ENCODE measurements around the gene MDM2. TPM values are rescaled to one million over a fixed set of nuclear protein-coding genes. Genes with fewer than 3 reads are reported as not detected.

Gene MDM2
- total and polyA plus RNA-seq, 2 of the 8 experiments (the other 6 are each of a cell fraction or from before 2014, with no cell fraction given) = 15.1 to 115 TPM

DNA sequence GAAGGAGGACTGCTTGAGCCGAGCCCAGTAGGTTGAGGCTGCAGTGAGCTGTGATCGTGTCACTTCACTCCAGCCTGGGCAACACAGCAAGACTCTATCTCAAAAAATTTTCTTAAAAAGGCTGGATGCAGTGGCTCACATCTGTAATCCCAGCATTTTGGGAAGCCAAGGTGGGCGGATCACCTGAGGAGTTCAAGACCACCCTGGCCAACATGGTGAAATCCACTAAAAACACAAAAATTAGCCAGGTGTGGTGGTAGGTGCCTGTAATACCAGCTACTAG lies 17.1 kb upstream of the MDM2 start (continued):
- TF ChIP-seq, protein P1, sequence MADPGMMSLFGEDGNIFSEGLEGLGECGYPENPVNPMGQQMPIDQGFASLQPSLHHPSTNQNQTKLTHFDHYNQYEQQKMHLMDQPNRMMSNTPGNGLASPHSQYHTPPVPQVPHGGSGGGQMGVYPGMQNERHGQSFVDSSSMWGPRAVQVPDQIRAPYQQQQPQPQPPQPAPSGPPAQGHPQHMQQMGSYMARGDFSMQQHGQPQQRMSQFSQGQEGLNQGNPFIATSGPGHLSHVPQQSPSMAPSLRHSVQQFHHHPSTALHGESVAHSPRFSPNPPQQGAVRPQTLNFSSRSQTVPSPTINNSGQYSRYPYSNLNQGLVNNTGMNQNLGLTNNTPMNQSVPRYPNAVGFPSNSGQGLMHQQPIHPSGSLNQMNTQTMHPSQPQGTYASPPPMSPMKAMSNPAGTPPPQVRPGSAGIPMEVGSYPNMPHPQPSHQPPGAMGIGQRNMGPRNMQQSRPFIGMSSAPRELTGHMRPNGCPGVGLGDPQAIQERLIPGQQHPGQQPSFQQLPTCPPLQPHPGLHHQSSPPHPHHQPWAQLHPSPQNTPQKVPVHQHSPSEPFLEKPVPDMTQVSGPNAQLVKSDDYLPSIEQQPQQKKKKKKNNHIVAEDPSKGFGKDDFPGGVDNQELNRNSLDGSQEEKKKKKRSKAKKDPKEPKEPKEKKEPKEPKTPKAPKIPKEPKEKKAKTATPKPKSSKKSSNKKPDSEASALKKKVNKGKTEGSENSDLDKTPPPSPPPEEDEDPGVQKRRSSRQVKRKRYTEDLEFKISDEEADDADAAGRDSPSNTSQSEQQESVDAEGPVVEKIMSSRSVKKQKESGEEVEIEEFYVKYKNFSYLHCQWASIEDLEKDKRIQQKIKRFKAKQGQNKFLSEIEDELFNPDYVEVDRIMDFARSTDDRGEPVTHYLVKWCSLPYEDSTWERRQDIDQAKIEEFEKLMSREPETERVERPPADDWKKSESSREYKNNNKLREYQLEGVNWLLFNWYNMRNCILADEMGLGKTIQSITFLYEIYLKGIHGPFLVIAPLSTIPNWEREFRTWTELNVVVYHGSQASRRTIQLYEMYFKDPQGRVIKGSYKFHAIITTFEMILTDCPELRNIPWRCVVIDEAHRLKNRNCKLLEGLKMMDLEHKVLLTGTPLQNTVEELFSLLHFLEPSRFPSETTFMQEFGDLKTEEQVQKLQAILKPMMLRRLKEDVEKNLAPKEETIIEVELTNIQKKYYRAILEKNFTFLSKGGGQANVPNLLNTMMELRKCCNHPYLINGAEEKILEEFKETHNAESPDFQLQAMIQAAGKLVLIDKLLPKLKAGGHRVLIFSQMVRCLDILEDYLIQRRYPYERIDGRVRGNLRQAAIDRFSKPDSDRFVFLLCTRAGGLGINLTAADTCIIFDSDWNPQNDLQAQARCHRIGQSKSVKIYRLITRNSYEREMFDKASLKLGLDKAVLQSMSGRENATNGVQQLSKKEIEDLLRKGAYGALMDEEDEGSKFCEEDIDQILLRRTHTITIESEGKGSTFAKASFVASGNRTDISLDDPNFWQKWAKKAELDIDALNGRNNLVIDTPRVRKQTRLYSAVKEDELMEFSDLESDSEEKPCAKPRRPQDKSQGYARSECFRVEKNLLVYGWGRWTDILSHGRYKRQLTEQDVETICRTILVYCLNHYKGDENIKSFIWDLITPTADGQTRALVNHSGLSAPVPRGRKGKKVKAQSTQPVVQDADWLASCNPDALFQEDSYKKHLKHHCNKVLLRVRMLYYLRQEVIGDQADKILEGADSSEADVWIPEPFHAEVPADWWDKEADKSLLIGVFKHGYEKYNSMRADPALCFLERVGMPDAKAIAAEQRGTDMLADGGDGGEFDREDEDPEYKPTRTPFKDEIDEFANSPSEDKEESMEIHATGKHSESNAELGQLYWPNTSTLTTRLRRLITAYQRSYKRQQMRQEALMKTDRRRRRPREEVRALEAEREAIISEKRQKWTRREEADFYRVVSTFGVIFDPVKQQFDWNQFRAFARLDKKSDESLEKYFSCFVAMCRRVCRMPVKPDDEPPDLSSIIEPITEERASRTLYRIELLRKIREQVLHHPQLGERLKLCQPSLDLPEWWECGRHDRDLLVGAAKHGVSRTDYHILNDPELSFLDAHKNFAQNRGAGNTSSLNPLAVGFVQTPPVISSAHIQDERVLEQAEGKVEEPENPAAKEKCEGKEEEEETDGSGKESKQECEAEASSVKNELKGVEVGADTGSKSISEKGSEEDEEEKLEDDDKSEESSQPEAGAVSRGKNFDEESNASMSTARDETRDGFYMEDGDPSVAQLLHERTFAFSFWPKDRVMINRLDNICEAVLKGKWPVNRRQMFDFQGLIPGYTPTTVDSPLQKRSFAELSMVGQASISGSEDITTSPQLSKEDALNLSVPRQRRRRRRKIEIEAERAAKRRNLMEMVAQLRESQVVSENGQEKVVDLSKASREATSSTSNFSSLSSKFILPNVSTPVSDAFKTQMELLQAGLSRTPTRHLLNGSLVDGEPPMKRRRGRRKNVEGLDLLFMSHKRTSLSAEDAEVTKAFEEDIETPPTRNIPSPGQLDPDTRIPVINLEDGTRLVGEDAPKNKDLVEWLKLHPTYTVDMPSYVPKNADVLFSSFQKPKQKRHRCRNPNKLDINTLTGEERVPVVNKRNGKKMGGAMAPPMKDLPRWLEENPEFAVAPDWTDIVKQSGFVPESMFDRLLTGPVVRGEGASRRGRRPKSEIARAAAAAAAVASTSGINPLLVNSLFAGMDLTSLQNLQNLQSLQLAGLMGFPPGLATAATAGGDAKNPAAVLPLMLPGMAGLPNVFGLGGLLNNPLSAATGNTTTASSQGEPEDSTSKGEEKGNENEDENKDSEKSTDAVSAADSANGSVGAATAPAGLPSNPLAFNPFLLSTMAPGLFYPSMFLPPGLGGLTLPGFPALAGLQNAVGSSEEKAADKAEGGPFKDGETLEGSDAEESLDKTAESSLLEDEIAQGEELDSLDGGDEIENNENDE (IDR thresholded peaks at IDR 0.05; ENCODE audit: insufficient replicate concordance, low read length) = no peak
- TF ChIP-seq FOSL1 (IDR thresholded peaks at IDR 0.05; ENCODE audit: insufficient read depth, low read depth, low read length) = no peak
- TF ChIP-seq GABPA (IDR thresholded peaks at IDR 0.05; ENCODE audit: borderline replicate concordance, insufficient read depth, low read length) = no peak
- no peak for TF ChIP-seq SP4 (IDR thresholded peaks at IDR 0.05; ENCODE audit: low read length)
- TF ChIP-seq TEAD4 (IDR thresholded peaks at IDR 0.05; ENCODE audit: low read depth, low read length) = no peak
- TF ChIP-seq, protein P2, sequence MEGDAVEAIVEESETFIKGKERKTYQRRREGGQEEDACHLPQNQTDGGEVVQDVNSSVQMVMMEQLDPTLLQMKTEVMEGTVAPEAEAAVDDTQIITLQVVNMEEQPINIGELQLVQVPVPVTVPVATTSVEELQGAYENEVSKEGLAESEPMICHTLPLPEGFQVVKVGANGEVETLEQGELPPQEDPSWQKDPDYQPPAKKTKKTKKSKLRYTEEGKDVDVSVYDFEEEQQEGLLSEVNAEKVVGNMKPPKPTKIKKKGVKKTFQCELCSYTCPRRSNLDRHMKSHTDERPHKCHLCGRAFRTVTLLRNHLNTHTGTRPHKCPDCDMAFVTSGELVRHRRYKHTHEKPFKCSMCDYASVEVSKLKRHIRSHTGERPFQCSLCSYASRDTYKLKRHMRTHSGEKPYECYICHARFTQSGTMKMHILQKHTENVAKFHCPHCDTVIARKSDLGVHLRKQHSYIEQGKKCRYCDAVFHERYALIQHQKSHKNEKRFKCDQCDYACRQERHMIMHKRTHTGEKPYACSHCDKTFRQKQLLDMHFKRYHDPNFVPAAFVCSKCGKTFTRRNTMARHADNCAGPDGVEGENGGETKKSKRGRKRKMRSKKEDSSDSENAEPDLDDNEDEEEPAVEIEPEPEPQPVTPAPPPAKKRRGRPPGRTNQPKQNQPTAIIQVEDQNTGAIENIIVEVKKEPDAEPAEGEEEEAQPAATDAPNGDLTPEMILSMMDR (IDR thresholded peaks at IDR 0.05; ENCODE audit: control extremely low read depth in 1 of 3, insufficient read depth in 1 of 3, low read depth in 1 of 3, low read length in 3 of 3) = no peak
- TF ChIP-seq POLR2AphosphoS5 (IDR thresholded peaks at IDR 0.05; ENCODE audit: low read depth, low read length) = no peak
- TF ChIP-seq, protein P3, sequence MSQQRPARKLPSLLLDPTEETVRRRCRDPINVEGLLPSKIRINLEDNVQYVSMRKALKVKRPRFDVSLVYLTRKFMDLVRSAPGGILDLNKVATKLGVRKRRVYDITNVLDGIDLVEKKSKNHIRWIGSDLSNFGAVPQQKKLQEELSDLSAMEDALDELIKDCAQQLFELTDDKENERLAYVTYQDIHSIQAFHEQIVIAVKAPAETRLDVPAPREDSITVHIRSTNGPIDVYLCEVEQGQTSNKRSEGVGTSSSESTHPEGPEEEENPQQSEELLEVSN (IDR thresholded peaks at IDR 0.05) = no peak
- no peak for TF ChIP-seq MAFK (IDR thresholded peaks at IDR 0.05; ENCODE audit: low read depth, low read length)
- no peak for TF ChIP-seq CEBPB (IDR thresholded peaks at IDR 0.05; ENCODE audit: low read depth, low read length)

All from H1 (cell line).